ENCODE data around the gene TIGD4.

Gene TIGD4
- 0.48 reads per million in 2 experiments for total RNA-seq

GRCh38 chr4:152779513-152780266 lies at the start of gene TIGD4, which contains the start of gene ARFIP1:
TSS of gene TIGD4 (minus strand) at chr4:152779730. CDS start at chr4:152771004, 8,726 bp downstream.
TSS of gene ARFIP1 (plus strand) at chr4:152779954. CDS start at chr4:152829634, 49,680 bp downstream.
- peak; percentile 88 for DNase-seq (ENCODE audit: low read depth)

GRCh38 chr4:152828122-152828521 lies 48.6 kb upstream of the TIGD4 start:
- no peak for DNase-seq (ENCODE audit: low read depth)

GRCh38 chr4:152825336-152825735 lies 45.8 kb upstream of the TIGD4 start:
- no peak for DNase-seq (ENCODE audit: low read depth)

GRCh38 chr4:152824561-152824960 lies 45.0 kb upstream of the TIGD4 start:
- DNase-seq (ENCODE audit: low read depth) = no peak

GRCh38 chr4:152822323-152822722 lies 42.8 kb upstream of the TIGD4 start:
- no peak for DNase-seq (ENCODE audit: low read depth)

- DNase-seq (ENCODE audit: low read depth) = no peak
Measured at GRCh38 chr4:152820073-152820472, 40.5 kb upstream of the TIGD4 start.

GRCh38 chr4:152819026-152819645 lies 39.6 kb upstream of the TIGD4 start:
- no peak for DNase-seq (ENCODE audit: low read depth)

- DNase-seq (ENCODE audit: low read depth) = no peak
Measured at GRCh38 chr4:152817331-152817730, 37.8 kb upstream of the TIGD4 start.

- DNase-seq (ENCODE audit: low read depth) = no peak
Measured at GRCh38 chr4:152815078-152815477, 35.5 kb upstream of the TIGD4 start.

GRCh38 chr4:152810715-152811287 lies 31.3 kb upstream of the TIGD4 start:
- no peak for DNase-seq (ENCODE audit: low read depth)

- no peak for DNase-seq (ENCODE audit: low read depth)
Measured at GRCh38 chr4:152808670-152809069, 29.1 kb upstream of the TIGD4 start.

- no peak for DNase-seq (ENCODE audit: low read depth)
Measured at GRCh38 chr4:152807294-152807829, 27.8 kb upstream of the TIGD4 start.

- DNase-seq (ENCODE audit: low read depth) = no peak
Measured at GRCh38 chr4:152806501-152807125, 27.1 kb upstream of the TIGD4 start.

- no peak for DNase-seq (ENCODE audit: low read depth)
Measured at GRCh38 chr4:152805818-152806217, 26.3 kb upstream of the TIGD4 start.

- no peak for DNase-seq (ENCODE audit: low read depth)
Measured at GRCh38 chr4:152805071-152805650, 25.6 kb upstream of the TIGD4 start.

GRCh38 chr4:152803541-152803940 lies 24.0 kb upstream of the TIGD4 start:
- DNase-seq (ENCODE audit: low read depth) = no peak

- DNase-seq (ENCODE audit: low read depth) = no peak
Measured at GRCh38 chr4:152795891-152796290, 16.4 kb upstream of the TIGD4 start.

- no peak for DNase-seq (ENCODE audit: low read depth)
Measured at GRCh38 chr4:152786627-152787026, 7.1 kb upstream of the TIGD4 start.

GRCh38 chr4:152785639-152786615 lies 6.4 kb upstream of the TIGD4 start:
- DNase-seq (ENCODE audit: low read depth) = no peak

GRCh38 chr4:152784490-152785350 lies 5.2 kb upstream of the TIGD4 start:
- no peak for DNase-seq (ENCODE audit: low read depth)
